ENCODE measurements around the gene CAMK1D.

DNA sequence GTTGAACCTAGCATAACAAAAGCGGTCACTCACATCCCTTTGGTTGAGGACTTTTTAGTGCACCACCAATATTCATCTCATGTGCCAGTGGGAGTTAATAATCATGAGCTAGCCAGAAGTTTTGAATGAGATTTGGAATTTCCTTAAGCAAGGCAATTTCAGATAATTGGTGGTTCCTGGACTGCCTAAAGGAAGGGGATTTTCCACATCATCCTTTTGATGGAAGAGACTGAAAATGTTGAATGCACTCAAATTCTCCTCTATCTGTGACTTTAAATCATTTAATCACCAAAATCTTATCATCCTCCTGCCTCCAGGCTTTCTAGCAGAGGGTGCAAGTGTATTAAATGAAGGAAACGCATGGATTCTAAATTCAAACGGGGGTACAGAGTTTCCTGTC lies 391.5 kb downstream of the CAMK1D start:
- TF ChIP-seq TEAD4 (CRISPR knock-in tag; IDR thresholded peaks at IDR 0.05): no peak
- no peak for TF ChIP-seq MAX (CRISPR knock-in tag; IDR thresholded peaks at IDR 0.05)

Measured in WTC11 (cell line).